IMR-90 (cell line): Measurements from ENCODE around the gene CANX. TPM values are rescaled to one million over a fixed set of nuclear protein-coding genes. Genes with fewer than 3 reads are reported as not detected.

Source experiments
- ATAC-seq: fragments of 200-7000 bp; cut with Tn5 transposase; 2 replicates; pipeline ENCODE4 v1.9.1; 2020; ENCODE audit warnings: low read depth, mild to moderate bottlenecking, moderate library complexity
- BruUV-seq: library from RNA; stranded (reverse); fragments of 400-500 nt; replicated peaks from 2 replicates; lab custom pipeline; 2021; lab: Mats Ljungman, UMichigan
- CTCF ChIA-PET: fragments of 300-600 bp; formaldehyde crosslinking; extraction: SDS; loops from one replicate; lab custom pipeline; 2021; ENCODE audit warnings: antibody characterized with exemption; lab: Yijun Ruan, JAX
- POLR2A ChIA-PET: fragments of 300-600 bp; sonication (Branson Sonifier 250); formaldehyde crosslinking; loops from one replicate; lab custom pipeline; 2022; ENCODE audit warnings: antibody characterized with exemption; ENCODE audit not compliant: unreplicated experiment; lab: Charles Lee
- DNase-seq: peaks from one replicate; pipeline ENCODE4 v3.0.0; 2013
- H2AFZ ChIP-seq: replicated peaks from 2 replicates; pipeline ENCODE3; 2013; ENCODE audit warnings: low read length, mild to moderate bottlenecking; ENCODE audit not compliant: poor library complexity
- H2AK5ac ChIP-seq: 2 replicates; pipeline ENCODE4 v1.6.1; 2013; ENCODE audit warnings: low read depth, low read length, inconsistent platforms
- H2AK9ac ChIP-seq: replicated peaks from 2 replicates; pipeline ENCODE3; 2013; ENCODE audit warnings: mild to moderate bottlenecking, low read depth, low read length, moderate library complexity; ENCODE audit not compliant: poor library complexity
- H2BK120ac ChIP-seq: 2 replicates; pipeline ENCODE4 v1.6.1; 2013; ENCODE audit warnings: low read depth, low read length, inconsistent platforms
- H2BK15ac ChIP-seq: 3 replicates; pipeline ENCODE4 v1.6.1; 2013; ENCODE audit warnings: low read depth, low read length, inconsistent platforms
- H2BK20ac ChIP-seq: 2 replicates; pipeline ENCODE4 v1.6.1; 2013; ENCODE audit warnings: low read depth, mild to moderate bottlenecking, inconsistent platforms, low read length, moderate library complexity
- H2BK5ac ChIP-seq: 2 replicates; pipeline ENCODE4 v1.6.1; 2013; ENCODE audit warnings: mild to moderate bottlenecking, low read depth, low read length, inconsistent platforms; ENCODE audit not compliant: poor library complexity, severe bottlenecking
- H3K14ac ChIP-seq: replicated peaks from 2 replicates; pipeline ENCODE4 v1.6.1; 2013; ENCODE audit warnings: low read depth, low read length, inconsistent platforms
- H3K18ac ChIP-seq: 2 replicates; pipeline ENCODE4 v1.6.1; 2013; ENCODE audit warnings: low read depth, low read length, control low read depth
- H3K23ac ChIP-seq: 2 replicates; pipeline ENCODE4 v1.6.1; 2013; ENCODE audit warnings: low read depth, low read length, inconsistent platforms
- H3K27ac ChIP-seq: 2 replicates; pipeline ENCODE4 v1.5.1; 2013; ENCODE audit warnings: mild to moderate bottlenecking, control low read depth, low read length; ENCODE audit not compliant: insufficient read depth
- H3K27me3 ChIP-seq: 2 replicates; pipeline ENCODE4 v1.6.1; 2013; ENCODE audit warnings: low read length; ENCODE audit not compliant: control insufficient read depth, insufficient read depth
- H3K36me3 ChIP-seq: 2 replicates; pipeline ENCODE4 v1.6.1; 2013; ENCODE audit warnings: low read length, mixed read lengths; ENCODE audit not compliant: control insufficient read depth, insufficient read depth
- H3K4ac ChIP-seq: 2 replicates; pipeline ENCODE4 v1.6.1; 2013; ENCODE audit warnings: low read depth, low read length, inconsistent platforms
- H3K4me1 ChIP-seq: 2 replicates; pipeline ENCODE4 v1.6.1; 2013; ENCODE audit warnings: low read length, mixed read lengths; ENCODE audit not compliant: control insufficient read depth, insufficient read depth
- H3K4me2 ChIP-seq: 2 replicates; pipeline ENCODE4 v1.6.1; 2013; ENCODE audit warnings: low read depth, mild to moderate bottlenecking, control low read depth, low read length, moderate library complexity
- H3K4me3 ChIP-seq: 2 replicates; pipeline ENCODE4 v1.5.1; 2013; ENCODE audit warnings: low read depth, mild to moderate bottlenecking, control low read depth, low read length, moderate library complexity; ENCODE audit not compliant: insufficient read depth
- H3K56ac ChIP-seq: 2 replicates; pipeline ENCODE4 v1.6.1; 2013; ENCODE audit warnings: low read length, inconsistent platforms; ENCODE audit not compliant: insufficient read depth; ENCODE audit errors: extremely low read depth
- H3K79me1 ChIP-seq, 2 experiments: 2 replicates each; pipeline ENCODE4 v1.6.1; 2013; ENCODE audit warnings: low read length in 2 of 2, inconsistent platforms in 1 of 2, low read depth in 1 of 2
- H3K9ac ChIP-seq: 2 replicates; pipeline ENCODE4 v1.6.1; 2013; ENCODE audit warnings: low read depth, low read length, control low read depth
- H3K9me1 ChIP-seq: 2 replicates; pipeline ENCODE4 v1.6.1; 2013; ENCODE audit warnings: low read length, inconsistent platforms; ENCODE audit not compliant: insufficient read depth
- H3K9me3 ChIP-seq: 2 replicates; pipeline ENCODE4 v1.6.1; 2013; ENCODE audit warnings: low read length; ENCODE audit not compliant: control insufficient read depth, insufficient read depth
- H4K20me1 ChIP-seq: 2 replicates; pipeline ENCODE4 v1.6.1; 2013; ENCODE audit warnings: low read length, inconsistent platforms; ENCODE audit not compliant: insufficient read depth
- H4K5ac ChIP-seq: 2 replicates; pipeline ENCODE4 v1.6.1; 2013; ENCODE audit warnings: mild to moderate bottlenecking, low read depth, low read length, control low read depth
- H4K8ac ChIP-seq, 2 experiments: 2 replicates each; pipeline ENCODE4 v1.6.1; 2013; ENCODE audit warnings: low read depth in 2 of 2, low read length in 2 of 2, control low read depth in 1 of 2, inconsistent platforms in 1 of 2
- H4K91ac ChIP-seq: 2 replicates; pipeline ENCODE4 v1.6.1; 2013; ENCODE audit warnings: low read depth, low read length, inconsistent platforms; ENCODE audit not compliant: insufficient read depth
- BHLHE40 ChIP-seq: fragments of 150-350 bp; IDR thresholded peaks from 2 replicates; pipeline ENCODE4 v1.6.1; 2016; ENCODE audit warnings: mild to moderate bottlenecking, low read depth, low read length
- CEBPB ChIP-seq: IDR thresholded peaks from 2 replicates; pipeline ENCODE4 v1.6.1; 2012; ENCODE audit warnings: low read depth, low read length, improper control_type of control experiment
- FOS ChIP-seq: fragments of 150-350 bp; IDR thresholded peaks from 2 replicates; pipeline ENCODE4 v1.6.1; 2016; ENCODE audit warnings: low read depth, low read length
- MAZ ChIP-seq: IDR thresholded peaks from 2 replicates; pipeline ENCODE4 v1.6.1; 2012; ENCODE audit warnings: low read depth, mild to moderate bottlenecking, low read length, improper control_type of control experiment, moderate library complexity, borderline replicate concordance
- RAD21 ChIP-seq: IDR thresholded peaks from 2 replicates; pipeline ENCODE4 v1.6.1; 2012; ENCODE audit warnings: low read length, improper control_type of control experiment
- RCOR1 ChIP-seq: IDR thresholded peaks from 2 replicates; pipeline ENCODE4 v1.6.1; 2012; ENCODE audit warnings: mild to moderate bottlenecking, low read length, improper control_type of control experiment; ENCODE audit not compliant: insufficient replicate concordance
- SMC3 ChIP-seq: fragments of 150-350 bp; IDR thresholded peaks from 2 replicates; pipeline ENCODE4 v1.6.1; 2016; ENCODE audit warnings: low read depth, mild to moderate bottlenecking, antibody characterized with exemption, low read length, moderate library complexity
- WGBS, 2 experiments: methylation state at CpG; one replicate each; pipeline versions ENCODE4 v1.1.5 to v1.1.7; 2013; ENCODE audit warnings: missing lambda C conversion rate in 2 of 2; ENCODE audit not compliant: insufficient read length in 1 of 2; ENCODE audit errors: extremely low coverage in 2 of 2; 5-methylcytosine and 5-hydroxymethylcytosine counted together
- dilution Hi-C: fragments of 300-500 bp; cut with HindIII; formaldehyde crosslinking; loops from one replicate; pipeline ENCODE4 v1.14.3; 2018; ENCODE audit warnings: low sequenced_read_pairs; ENCODE audit not compliant: unreplicated experiment
- in situ Hi-C: fragments of 300-500 bp; cut with MboI; formaldehyde crosslinking; loops from 3 replicates; pipeline ENCODE4 v1.14.3; 2019; ENCODE audit warnings: low sequenced_read_pairs, inconsistent platforms, mixed read lengths
- intact Hi-C: fragments of 100-400 bp; cut with micrococcal nuclease; formaldehyde crosslinking; loops from 2 replicates; pipeline ENCODE4 v1.10.0; 2022
- polyA plus RNA-seq, 3 experiments: library from polyadenylated mRNA; depleted of rRNA; stranded (reverse); fragments of >200 nt; gene quantifications; 2 replicates each; pipeline ENCODE4 v1.2.3, GENCODE V29; 2012; ENCODE audit warnings: low replicate concordance in 1 of 3
- total RNA-seq: library from RNA; depleted of rRNA; stranded (reverse); fragments of >200 nt; gene quantifications from 2 replicates; pipeline ENCODE4 v1.2.3, GENCODE V29; 2012

The CANX gene
- total and polyA plus RNA-seq, 2 of the 4 experiments (the other 2 are of a cell fraction), result 216 to 345 TPM

- H3K4me3 ChIP-seq, result peak overlapping the region; percentile 19; the same call in 1 of the 2 replicates
- H3K56ac ChIP-seq, result 0 out of 2 replicates have a peak overlapping the region, but pooled peaks have one; percentile 17
- no peak overlapping the region for H2AK9ac ChIP-seq
- H4K91ac ChIP-seq, result no peak overlapping the region
- H3K27ac ChIP-seq, result peak overlapping the region; percentile 62
- no peak overlapping the region for H2BK120ac ChIP-seq
- no peaks in the 10 kb centered on the region for H3K27me3 ChIP-seq
- TF ChIP-seq FOS (0 out of 2 replicates have a peak, but pooled peaks have one; percentile 22), MAZ (no peak), BHLHE40 (no peak), SMC3 (no peak), CEBPB (peak; percentile 90), RCOR1 (no peak), RAD21 (no peak)
- ATAC-seq, result peak; percentile 10
- ChIA-PET CTCF (interaction anchor here (0.9 to 1.6 kb wide), 2 partner anchors 31 to 88 kb away, joined by 3 to 6 read pairs; no protein-coding TSS in a partner anchor), POLR2A (no interaction called here)
- peaks cover 35% of the 10 kb centered on the region for H4K20me1 ChIP-seq
- peak overlapping the region; percentile 41 for H3K4me2 ChIP-seq
- H3K9ac ChIP-seq, result peak overlapping the region; percentile 21; the same call in 1 of the 2 replicates
- H3K36me3 ChIP-seq, result peaks cover 18% of the 10 kb centered on the region
- in situ Hi-C loops (no loop called here), dilution Hi-C loops (no loop called here), intact Hi-C loops (loop anchor here (1.0 to 5.0 kb wide), 4 partner anchors 31 to 87 kb away; partner anchors contain the start of gene CANX)
- peak overlapping the region; percentile 42; the same call in 1 of the 2 replicates for H4K5ac ChIP-seq
- peak overlapping the region; percentile 16 to 22; a peak in 3 of 4 replicates for H4K8ac ChIP-seq
- no peak overlapping the region for H2BK20ac ChIP-seq
- H2BK15ac ChIP-seq, result no peak overlapping the region
- peak overlapping the region; percentile 30; the same call in 1 of the 2 replicates for H3K4ac ChIP-seq
- peaks cover 3% of the 10 kb centered on the region; the same call in 1 of the 2 replicates for H3K9me1 ChIP-seq
- H3K18ac ChIP-seq, result peak overlapping the region; percentile 53; the same call in 1 of the 2 replicates
- H3K4me1 ChIP-seq, result peaks cover 9% of the 10 kb centered on the region
- H3K9me3 ChIP-seq, result no peaks in the 10 kb centered on the region
- 67% methylated on average over 3 of the region's 24 CpGs; no CpG with 5 or more reads in 1 of the 2 experiments for WGBS, 2 experiments
- peaks cover 7 to 28% of the 10 kb centered on the region in 2 experiments for H3K79me1 ChIP-seq
- no peak overlapping the region for H2AK5ac ChIP-seq
- H3K23ac ChIP-seq, result peak overlapping the region; percentile 39
- H3K14ac ChIP-seq, result no peak overlapping the region
- H2BK5ac ChIP-seq, result peak overlapping the region; percentile 57
- no TSS peak for BruUV-seq
- no peak overlapping the region for H2AFZ ChIP-seq
- DNase-seq, result peak; percentile 89
Observed at GRCh38 chr5:179731791-179732411, 33.1 kb downstream of the CANX start.
